Measurements from ENCODE around the gene QPRT. TPM values are rescaled to one million over a fixed set of nuclear protein-coding genes. Genes with fewer than 3 reads are reported as not detected.
A peak's percentile ranks its signal among the peaks of the same experiment; 100 is the strongest.

The QPRT gene
- total RNA-seq, 1 experiment from 2014 or later: 138 TPM

GRCh38 chr16:29698484-29699323 lies 19.7 kb downstream of the QPRT start:
- Mint-ChIP-seq H3K9me3 (peaks cover 12% of the 10 kb centered on the region), H3K4me1 (peaks cover 38% of the 10 kb centered on the region), H3K27ac (peak overlapping the region; percentile 77), H3K36me3 (peaks cover 30% of the 10 kb centered on the region), H3K4me3 (no peak overlapping the region), H3K27me3 (ENCODE audit: low read depth) (no peaks in the 10 kb centered on the region)
- TF ChIP-seq ZNF121 (CRISPR knock-in tag; IDR thresholded peaks at IDR 0.05) (0 out of 2 replicates have a peak, but pooled peaks have one; percentile 3), NR1H2 (CRISPR knock-in tag; IDR thresholded peaks at IDR 0.05) (no peak)
- peak; percentile 51 for ATAC-seq
- no peak for DNase-seq (ENCODE audit: low spot score)
- ChIA-PET POLR2A (interaction anchor here (0.6 to 3.0 kb wide), 8 partner anchors 11 to 323 kb away, joined by 3 to 23 read pairs (median 5); partner anchors contain the start of genes KIF22 and QPRT), CTCF (interaction anchor here (0.7 to 5.3 kb wide), 17 partner anchors 10 to 357 kb away, joined by 3 to 73 read pairs (median 4); partner anchors contain the start of genes ASPHD1, KIF22, PAGR1 and QPRT)

GRCh38 chr16:29699324-29700219 lies 20.6 kb downstream of the QPRT start:
- DNase-seq (ENCODE audit: low spot score) (no peak), ATAC-seq (no peak)
- Mint-ChIP-seq H3K27ac (peak overlapping the region; percentile 77), H3K4me1 (peaks cover 38% of the 10 kb centered on the region), H3K9me3 (peaks cover 12% of the 10 kb centered on the region), H3K4me3 (no peak overlapping the region), H3K27me3 (ENCODE audit: low read depth) (no peaks in the 10 kb centered on the region), H3K36me3 (peaks cover 30% of the 10 kb centered on the region)
- POLR2A ChIA-PET: interaction anchor here (0.5 to 3.0 kb wide), 13 partner anchors 11 to 657 kb away, joined by 3 to 23 read pairs (median 4); partner anchors contain the start of genes KIF22 and QPRT
- TF ChIP-seq EMX1 (CRISPR knock-in tag; IDR thresholded peaks at IDR 0.05) (0 out of 2 replicates have a peak, but pooled peaks have one; percentile 36), FOXP4 (CRISPR knock-in tag; IDR thresholded peaks at IDR 0.05) (no peak)
- CTCF ChIA-PET: interaction anchor here (0.6 to 5.3 kb wide), 43 partner anchors 10 to 407 kb away, joined by 3 to 73 read pairs (median 5); partner anchors contain the start of genes ASPHD1, KCTD13, KIF22 and PAGR1

GRCh38 chr16:29700253-29700987 lies 21.4 kb downstream of the QPRT start:
- Mint-ChIP-seq H3K4me3 (no peak overlapping the region), H3K27me3 (ENCODE audit: low read depth) (no peaks in the 10 kb centered on the region), H3K27ac (no peak overlapping the region), H3K36me3 (peaks cover 30% of the 10 kb centered on the region), H3K4me1 (peaks cover 38% of the 10 kb centered on the region), H3K9me3 (peaks cover 12% of the 10 kb centered on the region)
- TF ChIP-seq JUN (CRISPR knock-in tag; IDR thresholded peaks at IDR 0.05) (no peak), ZNF425 (CRISPR knock-in tag; conservative IDR thresholded peaks at IDR 0.05) (no peak), CTCF (IDR thresholded peaks at IDR 0.05) (peak; percentile 87), ZNF219 (CRISPR knock-in tag; IDR thresholded peaks at IDR 0.05; ENCODE audit: borderline replicate concordance) (no peak), ZNF671 (CRISPR knock-in tag; IDR thresholded peaks at IDR 0.05) (peak; percentile 42; the same call in 1 of the 2 replicates), MAX (CRISPR knock-in tag; IDR thresholded peaks at IDR 0.05) (0 out of 2 replicates have a peak, but pooled peaks have one; percentile 34), MLX (CRISPR knock-in tag; IDR thresholded peaks at IDR 0.05) (no peak)
- ChIA-PET CTCF (interaction anchor here (0.6 to 5.3 kb wide), 47 partner anchors 9 to 406 kb away, joined by 3 to 73 read pairs (median 5); partner anchors contain the start of genes ASPHD1, KCTD13, KIF22 and PAGR1), POLR2A (interaction anchor here (0.6 to 3.0 kb wide), 10 partner anchors 12 to 381 kb away, joined by 3 to 23 read pairs (median 4); partner anchors contain the start of genes KIF22 and QPRT)
- DNase-seq (ENCODE audit: low spot score): peak; percentile 83
- ATAC-seq: peak; percentile 66
